HG03575 (cell line): ENCODE measurements around the gene DNHD1.
"Not testable (repeated sequence)": the region's sequence is repeated elsewhere in the genome, so short reads cannot be mapped to it uniquely, and the experiment has no call there.

Experiments used
- ATAC-seq: cut with Tn5 transposase; IDR thresholded peaks from one replicate; pipeline ENCODE4 v1.9.1; 2021; ENCODE audit not compliant: unreplicated experiment, insufficient number of reproducible peaks, low FRiP score; ENCODE audit errors: extremely low read depth

DNHD1 gene

DNA sequence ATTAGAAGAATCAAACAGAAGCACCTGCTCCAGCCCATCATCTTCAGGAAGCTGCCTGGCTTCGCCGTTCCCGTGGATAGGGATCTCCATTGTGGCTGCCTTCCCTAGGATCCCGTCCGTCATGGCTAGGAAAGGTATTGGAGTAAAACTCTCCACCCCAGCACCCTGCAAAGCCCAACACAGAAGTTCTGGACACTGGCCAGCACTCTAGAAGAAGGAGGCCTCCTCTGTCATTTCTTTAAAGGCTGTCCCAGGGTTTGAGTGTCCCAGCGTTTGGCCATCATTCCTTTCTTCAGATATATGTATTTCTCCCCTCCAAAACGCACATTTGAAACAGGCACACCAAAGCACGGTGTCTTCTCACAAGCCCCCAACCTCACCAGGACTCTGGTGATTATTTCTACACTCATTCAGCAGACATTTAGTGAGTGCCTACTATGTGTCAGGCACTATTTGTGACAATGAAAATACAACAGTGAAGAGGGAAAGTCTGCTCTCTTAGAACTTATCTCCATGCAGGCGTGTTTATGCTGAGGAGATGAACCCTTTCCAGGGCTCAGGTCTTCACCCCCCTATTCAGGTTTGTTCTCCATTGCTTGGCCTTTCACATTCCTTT lies 16.7 kb upstream of the DNHD1 start:
- ATAC-seq = no peak

DNA sequence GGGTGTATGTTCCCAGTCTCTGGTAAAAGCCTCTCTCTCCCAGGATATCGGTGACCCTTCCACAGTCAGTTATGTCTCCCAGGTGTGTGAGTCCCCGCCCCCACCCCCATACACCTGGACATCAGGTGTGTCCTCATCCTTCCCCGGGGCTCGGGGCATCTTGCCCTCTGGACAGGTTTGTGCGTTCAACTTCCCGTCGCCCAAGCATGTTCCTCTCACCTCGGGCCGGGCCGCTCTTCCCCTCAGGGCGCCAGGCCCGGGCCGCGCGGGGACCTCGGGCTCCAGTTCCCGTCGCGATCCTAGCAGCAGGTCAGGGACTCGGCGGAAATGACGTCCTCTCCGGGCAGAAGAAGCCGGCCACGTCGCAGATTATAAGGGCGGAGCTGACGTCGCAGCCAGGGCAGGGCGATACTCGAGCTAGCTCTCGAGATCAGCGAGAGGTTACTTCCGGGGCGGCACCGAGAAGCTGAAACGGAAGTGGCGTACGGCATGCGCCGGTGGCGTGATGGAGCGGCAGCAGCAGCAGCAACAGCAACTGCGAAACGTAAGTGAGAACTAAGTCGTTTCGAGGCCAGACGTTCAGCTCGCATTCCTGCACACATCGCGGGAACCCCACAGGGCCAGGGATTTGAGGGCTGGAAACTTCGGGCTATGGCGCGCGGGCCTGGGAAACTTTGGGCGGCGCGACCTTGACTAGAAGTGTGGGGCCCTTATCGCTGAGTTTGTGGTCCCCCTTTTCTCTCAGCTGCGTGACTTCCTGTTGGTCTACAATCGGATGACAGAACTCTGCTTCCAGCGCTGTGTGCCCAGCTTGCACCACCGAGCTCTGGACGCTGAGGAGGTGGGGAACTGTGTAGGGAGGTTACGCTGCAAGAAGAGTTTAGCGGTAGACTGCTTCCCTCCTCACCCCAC lies 15.8 kb upstream of the DNHD1 start, which contains the start of the genes ARFIP2 and TIMM10B:
ARFIP2 (minus strand) TSS at position 320 of the 912 bp plus-strand sequence. CDS start 910 bp downstream, outside the sequence.
TIMM10B (plus strand) TSS at position 490 of the 912 bp plus-strand sequence; CDS start at position 506, 16 bp downstream.
- peak; percentile 98 for ATAC-seq

DNA sequence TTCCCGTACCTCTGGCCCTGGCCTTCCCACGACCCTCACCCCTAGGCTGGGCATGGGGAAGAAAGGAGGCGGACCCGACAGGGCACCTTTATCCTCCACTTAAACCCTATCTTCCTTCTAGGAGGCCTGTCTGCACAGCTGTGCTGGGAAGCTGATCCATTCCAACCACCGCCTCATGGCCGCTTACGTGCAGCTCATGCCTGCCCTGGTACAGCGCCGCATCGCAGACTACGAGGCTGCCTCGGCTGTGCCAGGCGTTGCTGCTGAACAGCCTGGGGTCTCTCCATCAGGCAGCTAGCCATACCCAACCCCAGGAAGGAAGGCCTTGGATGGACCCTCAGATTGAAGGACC lies 15.2 kb upstream of the DNHD1 start:
- ATAC-seq = no peak

DNA sequence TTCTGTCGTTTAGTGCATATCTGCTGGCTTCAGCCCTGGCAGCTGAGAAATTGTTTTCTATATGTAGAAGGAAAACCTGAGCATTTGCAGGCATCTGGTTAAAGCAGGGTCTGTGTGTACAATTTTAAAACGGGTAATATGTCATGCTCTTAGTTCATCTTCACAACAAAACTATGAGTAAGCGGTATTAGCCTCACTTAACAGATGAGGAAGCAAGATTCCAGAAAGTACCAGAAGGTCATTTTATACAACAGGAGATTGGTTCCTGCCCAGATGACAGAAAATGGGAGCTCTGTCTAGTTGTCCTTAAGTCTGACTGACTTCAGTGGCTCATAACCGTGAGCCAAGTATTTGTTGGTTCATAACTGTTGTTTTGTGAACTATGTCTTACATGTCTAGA lies 14.6 kb upstream of the DNHD1 start:
- ATAC-seq = no peak

DNA sequence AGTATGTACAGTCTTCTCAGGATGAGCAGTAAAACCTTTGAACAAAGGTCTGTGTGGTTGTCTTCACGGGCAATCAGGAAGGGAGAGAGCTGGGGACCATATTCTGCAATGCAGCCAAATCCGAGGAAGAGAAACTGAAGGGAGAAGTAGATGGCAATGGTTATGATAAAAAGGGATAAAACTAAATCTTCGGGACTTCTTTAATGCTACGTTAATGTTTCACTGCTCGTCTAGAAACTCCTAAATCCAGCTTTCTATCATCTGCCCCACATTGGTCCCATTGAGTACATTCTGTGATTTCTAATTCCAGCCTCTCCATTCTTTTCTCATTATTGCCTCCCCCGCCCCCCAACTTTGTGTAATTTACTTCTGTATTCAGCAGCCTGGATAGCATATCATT lies 14.1 kb upstream of the DNHD1 start:
- no peak for ATAC-seq

DNA sequence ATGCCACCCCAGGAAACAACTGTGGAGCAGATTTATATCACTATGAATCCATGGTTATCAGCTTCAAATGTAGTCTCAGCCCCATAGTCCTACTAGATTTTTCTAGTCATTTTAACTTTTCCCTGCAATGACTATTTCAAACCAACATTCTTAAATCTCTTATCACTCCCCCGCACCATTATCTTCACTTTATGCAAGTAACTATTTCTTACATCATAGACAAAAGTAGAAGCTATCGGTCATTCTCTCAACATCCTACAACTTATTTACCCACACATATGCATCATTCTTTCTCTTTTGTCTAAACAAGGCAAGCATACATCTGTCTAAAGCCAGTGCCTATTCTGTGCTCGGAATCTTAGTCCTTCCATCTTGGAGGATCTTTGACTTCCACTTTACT lies 11.4 kb upstream of the DNHD1 start:
- ATAC-seq = no peak

DNA sequence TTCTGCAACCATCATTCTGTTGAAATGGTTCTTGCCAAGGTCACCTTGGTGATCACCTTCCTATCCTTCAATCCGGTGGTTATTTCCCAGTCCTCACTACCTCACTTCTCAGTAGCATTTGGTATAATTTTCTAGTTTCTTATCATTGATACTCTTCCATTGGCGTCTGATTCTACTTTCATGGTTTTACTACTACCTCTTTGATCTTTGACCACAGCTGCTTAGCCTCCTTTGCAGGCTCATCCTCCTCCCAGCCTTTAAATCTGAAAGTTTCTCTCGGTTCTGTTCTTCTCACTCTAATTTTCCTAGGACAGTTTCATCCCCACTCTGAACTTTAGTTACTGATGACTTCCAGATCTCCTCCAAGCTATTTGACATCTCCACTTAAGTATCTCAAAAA lies 10.8 kb upstream of the DNHD1 start:
- no peak for ATAC-seq

DNA sequence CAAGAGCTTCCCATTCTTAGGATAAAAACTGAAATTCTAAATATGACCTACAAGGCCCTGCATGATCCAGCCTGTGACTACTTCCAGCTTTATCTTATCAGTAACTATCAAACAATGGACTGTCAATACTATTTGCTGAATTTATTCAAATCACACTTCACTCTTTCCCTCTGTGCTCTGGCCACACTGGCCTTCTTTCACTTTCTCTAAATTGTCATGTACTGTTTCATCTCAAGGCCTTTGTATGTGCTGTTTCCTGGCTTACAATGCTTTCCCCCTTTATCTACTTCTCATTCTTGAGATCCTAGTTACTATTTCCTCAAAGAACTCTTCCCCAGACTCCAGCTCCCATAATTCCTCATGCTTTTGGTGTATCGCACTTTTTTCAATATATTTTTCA lies 10.1 kb upstream of the DNHD1 start:
- no peak for ATAC-seq

DNA sequence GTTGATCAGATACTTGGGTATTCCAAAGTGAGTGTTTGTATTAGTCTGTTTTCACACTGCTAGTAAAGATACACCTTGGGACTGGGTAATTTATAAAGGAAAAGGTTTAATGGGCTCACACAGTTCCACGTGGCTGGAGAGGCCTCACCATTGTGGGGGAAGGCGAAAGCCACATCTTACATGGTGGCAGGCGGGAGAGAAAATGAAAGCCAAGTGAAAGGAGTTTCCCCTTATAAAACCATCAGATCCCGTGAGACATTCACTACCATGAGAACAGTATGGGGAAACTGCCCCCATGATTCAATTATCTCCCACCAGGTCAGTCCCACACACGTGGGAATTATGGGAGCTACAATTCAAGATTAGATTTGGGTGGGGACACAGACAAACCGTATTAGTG lies 8.7 kb upstream of the DNHD1 start:
- ATAC-seq = no peak

DNA sequence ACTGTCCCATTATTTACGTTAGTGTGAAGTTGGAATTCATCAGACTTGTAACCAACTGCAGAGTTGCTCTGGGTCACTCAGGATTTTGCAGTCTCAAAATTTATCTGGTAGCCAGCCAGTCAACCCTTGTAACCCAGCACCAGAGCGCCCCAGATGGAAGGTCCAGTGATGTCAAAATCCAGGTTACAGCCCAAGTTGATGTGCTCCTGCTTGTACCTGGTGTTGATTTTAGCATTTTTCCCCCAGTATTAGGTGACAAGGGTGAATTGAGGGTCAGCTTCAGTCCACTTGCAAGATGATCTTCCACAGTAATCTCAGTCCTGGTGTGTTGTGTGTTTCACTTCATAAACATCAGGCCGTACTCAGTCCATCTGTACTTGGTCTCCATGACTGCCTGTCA lies 8.3 kb upstream of the DNHD1 start:
- ATAC-seq = no peak

DNA sequence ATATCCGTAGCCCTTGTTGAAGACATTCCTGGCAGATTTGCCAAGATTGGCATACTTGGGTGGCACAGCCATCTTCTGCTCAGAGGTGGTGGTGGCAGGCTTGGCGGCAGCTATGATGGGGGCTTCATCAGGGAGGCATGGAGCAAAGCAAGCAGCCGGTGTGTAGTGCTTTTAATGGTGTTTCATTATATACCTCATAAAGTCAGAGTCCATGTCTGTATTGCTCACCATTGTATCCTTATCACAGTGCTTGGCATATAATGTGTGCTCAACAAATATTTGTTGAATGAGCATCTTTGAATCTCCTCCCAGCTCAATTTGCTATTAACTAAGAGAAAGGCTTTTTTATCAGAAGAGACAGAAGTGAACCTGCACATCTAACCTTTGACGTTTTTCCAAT lies 7.8 kb upstream of the DNHD1 start:
- ATAC-seq = no peak

DNA sequence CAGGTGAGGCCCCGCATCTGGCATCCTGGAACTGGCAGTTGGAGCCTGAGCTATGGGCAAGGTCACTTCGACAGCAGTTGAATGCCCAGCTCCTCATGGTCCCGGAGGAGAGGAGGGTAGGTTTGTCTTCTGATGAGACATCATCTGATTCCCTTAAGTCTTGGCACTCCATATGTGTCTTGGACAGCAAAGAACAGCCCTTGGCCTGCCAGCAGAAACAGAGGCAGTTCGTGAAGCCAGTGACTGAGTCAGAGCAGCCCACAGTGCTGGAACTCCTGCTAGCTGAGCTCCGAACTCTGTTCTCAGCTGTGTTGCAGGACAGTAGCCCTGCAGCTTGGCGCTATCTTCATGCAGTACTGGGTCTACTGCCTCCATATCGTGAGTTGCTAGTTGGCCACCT lies 1.0 kb downstream of the DNHD1 start:
- ATAC-seq = no peak

DNA sequence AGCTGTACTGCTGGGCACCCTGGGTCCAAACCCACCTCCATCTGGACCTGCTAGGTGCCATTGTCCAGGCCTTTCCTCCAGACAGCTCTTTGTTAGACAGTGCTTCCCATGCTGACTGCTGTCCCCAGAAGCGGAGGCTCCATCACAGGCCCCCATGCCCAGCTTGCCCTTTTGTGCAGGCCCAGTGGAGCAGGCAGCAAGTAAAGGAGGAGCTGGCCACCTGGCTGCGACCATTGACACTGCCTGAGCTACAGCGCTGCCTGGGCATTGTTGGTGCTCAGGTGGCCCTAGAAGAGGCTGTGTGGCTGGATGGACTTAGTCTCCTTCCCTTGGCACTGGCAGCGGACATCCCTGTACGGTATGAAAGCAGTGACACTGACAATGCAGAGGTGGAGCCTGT lies 1.5 kb downstream of the DNHD1 start:
- no peak for ATAC-seq

DNA sequence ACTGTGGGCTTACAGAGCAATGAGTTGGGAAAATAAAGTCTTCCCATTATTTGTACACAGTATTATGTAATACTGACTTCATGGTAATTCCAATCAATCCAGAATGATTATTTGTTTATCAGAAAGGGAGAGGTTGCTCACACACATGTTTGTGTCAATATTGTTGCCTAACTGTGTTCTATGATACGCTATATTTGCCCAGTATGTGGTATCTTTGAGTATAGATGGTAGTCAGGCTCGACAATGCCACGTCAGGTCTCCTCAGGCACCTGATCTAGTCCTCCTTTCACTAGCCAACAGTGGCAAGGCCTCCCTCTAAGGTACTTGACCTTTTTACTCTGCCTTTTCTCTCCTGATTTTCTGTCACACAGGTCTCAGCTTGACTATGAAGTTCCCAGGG lies 5.3 kb downstream of the DNHD1 start:
- no peak for ATAC-seq

DNA sequence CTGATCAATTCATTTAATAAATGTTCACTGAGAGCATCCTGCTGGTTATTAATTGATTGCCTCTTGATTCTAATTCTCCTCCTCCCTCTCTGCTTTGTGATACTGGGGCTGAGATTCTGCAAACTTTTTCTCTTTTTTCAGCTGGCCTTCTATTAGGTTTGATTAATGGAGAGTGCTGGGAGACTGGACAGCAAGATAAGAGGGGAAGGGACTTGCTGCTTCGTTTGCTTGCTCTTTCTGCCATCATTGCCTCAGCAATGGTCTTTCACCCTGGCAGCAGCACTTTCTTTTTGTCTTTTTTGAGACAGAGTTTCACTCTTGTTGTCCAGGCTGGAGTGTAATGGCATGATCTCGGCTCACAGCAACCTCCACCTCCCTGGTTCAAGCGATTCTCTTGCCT lies 7.1 kb downstream of the DNHD1 start:
- no peak for ATAC-seq

DNA sequence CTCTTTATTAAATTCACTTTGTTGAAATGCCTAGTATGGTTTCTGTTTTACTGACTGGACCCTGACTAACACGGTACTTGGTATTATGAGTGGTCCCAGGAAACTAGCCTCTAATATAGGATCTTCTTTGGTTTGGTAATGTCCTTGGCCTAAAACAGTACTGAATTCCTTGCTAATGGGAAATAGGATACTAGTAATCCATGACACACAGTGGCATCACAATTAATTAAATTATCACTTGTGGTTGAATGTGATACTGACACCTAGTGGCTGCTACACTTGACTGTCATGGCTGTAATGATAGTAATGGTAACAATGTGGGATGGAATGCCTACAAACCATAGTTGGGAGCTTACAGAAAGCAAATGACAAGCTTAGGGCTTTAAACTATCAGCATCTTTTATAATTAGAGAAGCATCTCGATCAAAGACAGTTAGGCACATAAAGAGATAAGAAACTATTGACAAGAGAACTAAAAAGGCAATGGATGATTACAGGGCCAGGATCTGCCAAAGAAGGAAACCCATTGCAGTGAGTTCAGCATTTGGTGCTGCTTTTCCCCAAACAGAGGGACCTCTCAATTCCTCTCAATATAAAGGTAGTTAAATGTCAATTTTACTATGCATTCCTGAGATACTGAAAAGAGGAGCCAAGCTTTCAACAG lies 8.6 kb downstream of the DNHD1 start:
- no peak for ATAC-seq

DNA sequence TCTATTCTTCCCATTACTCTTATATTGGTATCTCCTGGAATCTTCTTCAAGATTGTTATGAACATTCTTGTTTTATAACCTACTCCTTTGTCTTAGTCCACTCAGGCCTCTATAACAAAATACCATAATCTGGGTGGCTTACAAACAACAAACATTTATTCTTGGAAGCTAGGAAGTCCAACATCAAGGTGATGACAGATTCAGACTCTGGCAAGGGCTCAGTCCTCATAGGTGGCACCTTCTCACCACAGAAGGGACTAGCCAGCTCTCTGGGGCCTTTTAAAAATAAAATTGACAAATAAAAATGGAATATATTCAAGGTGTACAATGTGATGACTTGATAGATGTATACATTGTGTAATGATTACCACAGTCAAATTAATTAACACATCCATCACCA lies 19.8 kb downstream of the DNHD1 start:
- no peak for ATAC-seq

DNA sequence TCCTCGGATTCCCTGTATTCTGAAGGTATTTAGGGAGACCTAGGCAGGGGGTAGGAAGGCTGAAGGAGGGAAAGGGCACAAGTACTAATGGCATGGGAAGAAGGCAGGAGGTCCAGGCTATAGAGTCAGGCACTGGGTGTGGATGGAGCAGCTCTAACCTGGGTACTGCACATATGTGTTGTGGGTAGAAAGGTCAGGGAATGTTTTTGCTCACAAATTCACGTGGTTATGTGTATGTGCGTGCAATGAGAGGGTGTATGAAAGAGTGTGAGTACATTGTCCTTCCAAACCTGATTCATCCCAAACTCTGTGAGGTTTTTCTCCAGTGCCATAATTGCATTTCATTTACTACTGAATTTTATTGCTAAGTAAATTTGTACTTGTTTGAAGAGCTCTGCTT lies 23.2 kb downstream of the DNHD1 start:
- ATAC-seq = no peak

DNA sequence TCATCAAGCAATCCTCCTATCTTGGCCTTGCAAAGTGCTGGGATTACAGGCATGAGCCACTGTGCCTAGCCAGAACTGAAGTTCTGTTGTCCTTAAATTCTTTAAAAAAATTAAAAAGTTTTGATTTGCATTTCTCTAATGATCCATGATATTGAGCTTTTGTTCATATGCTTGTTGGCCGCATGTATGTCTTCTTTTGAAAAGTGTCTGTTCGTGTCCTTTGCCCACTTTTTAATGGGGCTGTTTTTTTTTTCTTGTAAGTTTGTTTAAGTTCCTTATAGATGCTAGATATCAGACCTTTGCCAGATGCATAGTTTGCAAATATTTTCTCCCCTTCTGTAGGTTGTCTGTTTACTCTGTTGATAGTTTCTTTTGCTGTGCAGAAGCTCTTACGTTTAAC lies 24.9 kb downstream of the DNHD1 start:
- ATAC-seq = not testable (repeated sequence)

DNA sequence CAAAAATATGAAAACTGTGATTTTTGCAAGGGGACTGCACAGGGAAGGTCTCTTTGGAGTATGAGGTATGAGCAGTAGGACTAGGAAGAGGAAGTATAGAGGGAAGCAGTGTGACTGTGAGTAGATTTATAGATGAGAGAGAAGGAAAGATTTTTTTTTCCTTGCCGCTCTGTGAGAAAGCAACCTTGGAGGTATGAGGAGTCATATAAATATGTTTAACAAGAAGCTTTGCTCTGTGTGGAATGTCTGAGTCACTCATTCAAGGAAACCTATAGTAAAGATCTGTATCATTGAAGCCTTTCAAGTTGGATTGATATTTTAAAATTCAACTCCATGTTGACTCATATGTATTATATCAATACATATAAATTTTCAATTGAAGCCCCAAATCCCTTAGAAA lies 26.2 kb downstream of the DNHD1 start:
- no peak for ATAC-seq
